G401.6 (cell line): ENCODE results near the gene LHX5.
"Not testable (repeated sequence)": the region's sequence is repeated elsewhere in the genome, so short reads cannot be mapped to it uniquely, and the experiment has no call there.

ENCODE experiments used
- FAIRE-seq: peaks from 2 replicates; lab custom pipeline; 2012; peaks lifted over from hg19 to GRCh38; lab: Jason Lieb, UNC

The LHX5 gene

DNA sequence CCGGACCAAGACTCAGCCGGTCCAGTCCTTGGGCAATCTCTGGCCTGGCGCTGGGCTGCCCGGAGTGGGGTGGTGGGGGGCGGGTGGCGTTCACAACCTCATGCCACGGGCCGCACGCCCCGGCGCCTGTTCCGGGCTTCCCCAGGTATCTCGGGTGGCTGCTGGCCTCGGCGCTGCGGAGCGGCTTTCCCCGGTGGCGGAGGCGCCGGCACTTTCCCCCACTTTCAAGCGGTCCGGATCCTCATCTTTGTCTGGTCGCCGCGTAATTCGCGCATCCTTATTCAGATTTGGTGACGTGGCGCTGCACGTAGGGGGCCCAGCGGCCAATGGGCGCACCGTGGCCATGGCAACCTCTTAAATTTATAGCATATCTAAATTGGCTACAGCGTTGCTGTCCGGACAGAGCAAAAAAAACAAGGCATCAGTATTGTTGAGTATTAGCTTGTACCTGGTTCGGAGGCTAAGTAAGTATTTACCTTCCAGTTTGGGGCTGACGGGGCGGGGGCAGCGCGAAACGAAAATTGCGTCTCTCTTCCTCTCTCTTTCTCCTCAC lies at the start of gene LHX5:
TSS of gene LHX5 (minus strand) at position 253 of the 553 bp plus-strand sequence. CDS start 373 bp downstream, outside the sequence.
- no peak for FAIRE-seq

DNA sequence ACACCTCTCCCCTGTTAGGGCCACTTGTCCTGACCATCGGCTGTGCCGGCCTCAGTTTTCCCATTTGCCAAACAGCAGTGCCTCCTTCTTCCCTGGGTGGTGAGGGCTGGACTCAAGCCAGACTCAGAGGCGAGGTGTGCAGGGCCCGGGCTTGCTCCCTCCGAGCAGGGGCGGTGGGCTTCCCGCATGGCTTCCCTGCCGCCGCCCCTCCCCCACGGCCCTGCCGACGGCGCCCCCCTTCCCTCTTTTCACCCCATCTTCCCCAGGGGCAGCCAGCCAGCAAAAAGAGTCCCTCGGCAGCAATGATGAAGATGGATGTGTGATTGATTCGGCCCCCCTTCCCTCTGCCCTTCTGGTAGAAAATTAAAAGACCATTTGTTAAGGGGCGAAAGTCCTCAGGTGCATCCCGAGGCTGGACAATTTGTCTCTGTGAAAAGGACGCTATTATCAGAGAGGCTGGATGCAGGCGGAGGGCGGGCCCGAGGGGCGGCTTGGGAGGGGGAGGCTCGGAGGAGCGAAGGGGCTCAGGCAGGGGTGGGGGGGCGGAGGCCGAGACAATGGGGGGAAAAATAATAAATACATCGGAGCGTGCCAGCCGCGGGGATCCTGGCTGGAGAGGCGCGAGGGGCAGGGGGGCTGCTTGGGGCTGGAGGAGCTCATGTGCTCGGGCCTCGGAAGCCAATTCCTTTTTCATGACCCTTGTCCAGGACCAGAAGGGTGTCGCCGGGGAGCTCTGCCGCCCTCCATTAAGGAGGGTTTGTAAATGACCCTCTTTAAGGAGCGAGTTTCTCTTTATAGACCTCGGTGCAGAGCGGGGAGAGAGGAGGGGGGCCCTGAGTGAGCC lies 48.0 kb upstream of the LHX5 start:
- FAIRE-seq = no peak

DNA sequence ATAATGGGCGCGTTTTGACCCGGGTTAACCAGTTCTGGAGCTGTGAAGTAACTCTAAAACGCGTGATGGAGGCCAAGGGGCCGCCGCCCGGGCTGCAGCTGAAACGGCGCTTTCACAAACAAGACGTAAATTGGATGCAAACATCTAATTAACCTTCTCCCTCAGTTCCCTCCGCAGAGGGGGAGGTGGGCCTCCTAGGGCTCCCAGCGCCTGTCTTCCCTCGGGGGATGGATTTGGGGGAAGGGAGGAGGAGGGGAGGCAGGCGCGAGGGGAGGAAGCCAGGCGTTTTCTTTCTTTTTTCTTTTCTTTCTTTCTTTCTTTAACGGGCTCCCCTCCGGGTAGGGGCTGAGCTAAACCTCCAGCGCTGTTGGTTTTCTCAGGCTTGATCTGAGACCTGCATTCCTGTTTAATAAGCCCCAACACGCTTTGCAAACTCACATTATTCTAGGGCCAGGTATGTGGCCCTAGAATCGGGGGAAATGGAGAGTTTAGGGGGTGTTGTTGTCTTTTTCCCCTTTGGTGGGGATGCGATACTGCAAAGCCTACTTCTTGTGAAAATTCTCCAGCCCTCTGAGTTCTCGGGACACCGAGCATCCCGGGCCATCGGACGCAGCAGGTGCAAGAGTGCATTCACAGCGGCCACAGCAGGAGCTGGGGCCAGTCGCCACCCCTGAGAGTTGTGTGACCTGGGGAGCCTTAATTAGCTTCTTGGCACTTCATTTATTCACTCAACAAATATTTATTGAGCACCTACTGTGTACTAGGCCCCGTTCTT lies 43.6 kb upstream of the LHX5 start:
- no peak for FAIRE-seq

DNA sequence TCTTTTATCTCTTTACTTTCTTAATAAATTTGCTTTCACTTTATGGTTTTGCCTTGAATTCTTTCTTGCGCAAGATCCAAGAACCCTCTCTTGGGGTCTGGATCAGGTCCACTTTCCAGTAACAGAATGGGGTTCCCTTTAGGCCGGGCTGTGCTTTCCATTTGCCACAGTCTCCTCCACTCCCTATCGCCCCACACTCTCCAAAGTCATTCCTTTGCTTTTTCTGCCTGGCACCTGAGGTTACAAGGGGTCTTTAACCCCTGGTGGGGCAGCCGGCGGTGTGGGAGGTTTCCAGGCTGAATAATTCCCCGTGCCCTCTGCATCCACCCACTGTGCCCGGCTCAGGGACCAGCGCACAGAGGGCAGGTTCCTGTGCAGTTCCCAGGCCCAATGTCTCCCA lies 42.9 kb upstream of the LHX5 start:
- no peak for FAIRE-seq

DNA sequence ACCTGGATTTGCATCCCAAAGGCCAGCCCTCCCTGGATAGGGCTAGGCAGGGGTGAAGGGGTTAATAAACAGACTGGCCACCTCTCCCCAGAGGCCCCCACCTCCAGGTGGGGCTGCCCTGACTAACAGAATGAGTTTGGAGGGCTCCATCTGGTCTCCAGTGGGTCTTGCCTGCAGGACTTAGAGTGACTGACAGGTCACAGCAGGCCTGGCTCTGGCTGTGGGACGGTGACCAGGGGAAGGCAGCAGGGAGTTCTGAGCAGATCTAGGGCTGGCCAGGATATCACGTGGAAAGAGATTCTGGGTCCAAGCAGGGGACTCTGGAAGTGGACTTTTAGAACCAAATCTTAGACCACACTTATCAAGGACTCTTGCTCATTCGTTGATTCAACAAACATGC lies 40.9 kb upstream of the LHX5 start:
- no peak for FAIRE-seq

DNA sequence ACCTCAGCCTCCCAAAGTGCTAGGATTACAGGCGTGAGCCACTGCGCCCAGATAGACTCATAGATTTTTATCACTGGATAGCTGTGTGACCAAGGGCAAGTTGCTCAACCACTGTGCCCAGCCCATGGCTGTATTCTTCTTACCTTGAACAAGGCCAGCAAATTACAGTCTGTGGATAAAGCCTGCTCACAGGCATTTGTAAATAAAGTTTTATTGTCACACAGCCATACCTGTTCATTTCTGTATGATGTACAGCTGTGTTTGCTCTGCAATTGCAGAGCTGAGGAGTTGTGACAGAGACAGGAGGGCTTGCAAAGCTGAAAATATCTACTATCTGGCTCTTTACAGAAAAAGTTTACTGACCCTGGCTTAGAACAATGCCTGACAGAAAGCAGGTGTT lies 35.2 kb upstream of the LHX5 start:
- no peak for FAIRE-seq

DNA sequence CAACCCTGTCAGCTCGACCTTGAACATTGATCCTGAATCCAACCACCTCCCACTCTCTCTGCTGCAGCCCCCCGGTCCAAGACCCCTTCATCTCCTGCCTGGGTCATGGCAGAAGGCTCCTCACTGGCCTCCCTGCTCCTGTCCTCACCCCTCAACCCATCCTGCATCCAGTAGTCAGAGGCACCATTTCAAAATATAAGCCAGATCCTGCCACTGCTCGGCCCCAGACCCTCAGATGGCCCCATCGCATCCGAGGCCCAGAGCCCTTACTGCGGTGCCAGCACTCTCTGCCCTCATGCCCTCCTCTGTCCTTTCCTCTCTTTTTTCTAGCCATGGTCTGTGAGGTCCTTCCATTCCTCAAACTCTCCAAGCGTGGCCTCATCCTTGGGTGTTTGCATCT lies 34.3 kb upstream of the LHX5 start:
- FAIRE-seq = no peak

DNA sequence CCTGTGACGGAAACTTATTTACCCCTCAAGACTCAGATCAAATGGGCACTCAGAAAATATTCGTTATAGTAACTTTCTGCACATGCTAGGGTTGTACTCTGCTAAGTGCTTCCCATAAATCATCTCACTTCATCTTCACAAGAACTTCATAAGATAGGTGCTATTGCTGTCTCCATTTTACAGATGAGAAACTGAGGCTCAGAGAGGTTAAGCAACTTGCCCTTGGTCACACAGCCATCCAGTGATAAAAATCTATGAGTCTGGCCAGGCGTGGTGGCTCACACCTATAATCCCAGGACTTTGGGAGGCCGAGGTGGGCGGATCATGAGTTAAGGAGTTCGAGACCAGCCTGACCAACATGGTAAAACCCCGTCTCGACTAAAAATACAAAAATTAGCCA lies 33.2 kb upstream of the LHX5 start:
- no peak for FAIRE-seq

DNA sequence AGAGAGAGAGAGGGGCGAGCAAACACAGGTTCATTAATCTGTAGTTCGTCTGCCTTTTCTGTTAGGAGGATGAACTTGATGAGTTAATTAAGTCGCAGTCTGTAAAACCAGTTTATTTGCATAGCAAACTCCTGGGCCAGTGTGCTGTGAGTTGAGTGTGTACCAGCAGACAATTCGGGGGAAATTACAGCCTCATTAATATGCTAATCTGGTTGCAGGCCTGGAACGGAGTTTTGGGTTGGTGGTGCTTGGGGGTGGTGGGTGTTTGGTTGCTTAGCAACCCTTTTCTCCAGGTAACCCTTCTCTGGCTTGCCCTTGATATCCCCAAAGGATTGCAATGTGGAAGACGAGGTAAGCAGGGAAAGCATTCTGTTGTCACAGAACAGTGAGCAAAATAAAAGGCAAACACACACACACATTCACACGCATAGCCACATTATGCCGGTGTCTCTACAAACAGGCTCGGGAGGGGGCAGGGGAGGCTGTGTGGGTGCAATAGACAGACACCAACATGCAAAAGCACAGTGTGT lies 29.2 kb upstream of the LHX5 start:
- FAIRE-seq = no peak

DNA sequence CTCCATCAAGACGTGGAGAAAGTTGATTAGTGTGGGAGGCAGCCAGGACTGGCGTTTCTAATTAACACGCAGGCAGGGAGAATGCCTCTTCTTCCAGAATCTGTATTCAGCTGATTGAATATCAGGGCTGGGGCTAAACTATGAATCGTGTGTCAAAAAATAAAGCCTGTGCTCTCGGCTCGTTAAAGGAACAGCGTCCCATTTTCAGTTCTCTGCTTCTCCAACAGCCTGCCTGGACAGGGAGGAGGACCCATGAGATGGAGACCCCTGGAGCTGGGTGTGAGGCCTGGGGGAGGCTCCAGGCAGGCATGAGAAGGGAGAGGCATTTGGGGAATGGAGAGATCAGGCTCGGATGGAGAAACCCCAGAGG lies 28.6 kb upstream of the LHX5 start:
- FAIRE-seq = no peak

DNA sequence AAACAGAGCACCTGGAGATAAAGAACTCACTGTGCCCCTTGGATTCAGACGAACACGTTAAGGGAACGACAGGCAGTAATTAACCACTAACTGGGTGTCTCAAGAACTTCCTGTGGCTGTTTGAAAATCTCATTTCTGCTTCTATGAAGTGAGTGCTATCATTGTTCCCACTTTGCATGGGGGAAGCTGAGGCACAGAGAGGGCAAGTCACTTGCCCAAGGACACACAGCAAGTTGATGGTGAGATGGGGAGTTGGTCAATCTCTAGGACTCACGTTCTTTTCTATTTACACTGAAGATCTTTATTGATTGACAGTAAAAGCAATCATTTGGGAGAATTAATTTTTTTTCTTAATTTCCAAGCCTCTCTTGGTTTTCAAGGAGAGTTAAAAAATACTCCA lies 26.8 kb upstream of the LHX5 start:
- FAIRE-seq = no peak

DNA sequence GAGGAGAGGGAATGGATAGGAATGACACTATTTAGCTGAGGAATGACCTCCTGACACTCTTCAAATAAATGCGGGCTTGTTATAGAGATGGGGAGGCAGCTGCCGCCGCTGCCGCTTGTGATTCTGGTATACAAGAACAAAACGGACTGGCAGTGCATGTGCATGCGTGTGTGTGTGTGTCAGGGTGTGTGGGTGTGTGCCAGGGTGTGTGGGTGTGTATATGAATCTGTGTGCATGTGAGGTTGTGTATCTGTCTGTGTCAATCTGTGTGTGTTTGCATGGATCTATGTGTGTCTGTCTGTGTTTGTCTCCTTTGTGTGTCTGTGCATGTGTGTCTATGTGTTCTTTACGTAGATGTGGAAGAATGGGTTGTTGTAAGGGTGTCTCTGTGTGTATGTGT lies 26.0 kb upstream of the LHX5 start:
- no peak for FAIRE-seq

DNA sequence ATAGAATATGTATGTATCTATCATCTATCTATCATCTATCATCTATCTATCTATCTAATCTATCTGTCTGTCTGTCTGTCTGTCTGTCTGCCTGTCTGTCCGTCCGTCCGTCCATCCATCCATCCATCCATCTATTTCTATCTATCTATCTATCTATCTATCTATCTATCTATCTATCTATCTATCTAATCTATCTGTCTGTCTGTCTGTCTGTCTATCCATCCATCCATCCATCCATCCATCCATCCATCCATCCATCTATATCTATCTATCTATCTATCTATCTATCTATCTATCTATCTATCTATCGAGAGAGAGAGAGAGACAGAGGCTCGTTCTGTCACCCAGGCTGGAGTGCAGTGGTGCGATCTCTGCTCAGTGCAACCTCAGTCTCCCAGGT lies 24.3 kb upstream of the LHX5 start:
- FAIRE-seq = not testable (repeated sequence)

DNA sequence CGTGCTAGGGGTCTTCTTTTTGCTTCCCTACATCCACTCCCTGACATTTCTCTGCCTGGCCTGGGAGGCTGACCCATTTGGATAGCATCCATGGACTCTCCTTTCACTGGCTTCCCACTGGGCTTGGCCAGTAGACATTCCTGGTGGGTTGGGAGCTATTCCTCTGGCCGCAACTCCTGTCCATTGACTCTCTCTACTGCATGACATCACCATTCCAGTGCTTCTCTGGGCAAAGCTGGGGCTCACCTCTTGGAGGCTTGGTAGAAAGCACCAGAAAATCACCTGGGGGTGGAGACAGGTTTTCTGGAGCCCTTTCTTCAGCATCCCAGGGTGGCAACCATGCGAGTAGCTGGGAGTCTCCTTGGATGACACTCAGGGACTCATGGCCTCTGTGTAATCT lies 16.7 kb upstream of the LHX5 start:
- FAIRE-seq = no peak

DNA sequence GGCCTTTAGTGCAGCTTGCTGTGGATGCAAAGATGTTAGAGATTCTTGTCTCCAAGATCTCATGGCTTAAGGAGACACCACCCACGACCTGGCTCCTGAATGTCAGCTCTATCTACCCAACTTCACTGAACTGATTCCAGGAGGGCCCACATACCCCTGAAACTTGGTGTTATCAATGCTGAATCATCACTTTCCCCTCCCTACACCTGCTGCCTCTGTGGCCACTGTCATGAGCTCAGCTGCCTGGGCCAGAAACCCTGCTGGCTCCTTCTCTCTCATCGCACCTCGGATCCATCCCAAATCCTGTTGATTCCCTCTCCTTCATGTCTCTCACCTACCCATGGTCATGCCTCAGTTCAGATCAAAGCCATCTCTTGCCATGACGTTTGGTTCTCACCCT lies 15.1 kb upstream of the LHX5 start:
- FAIRE-seq = no peak

DNA sequence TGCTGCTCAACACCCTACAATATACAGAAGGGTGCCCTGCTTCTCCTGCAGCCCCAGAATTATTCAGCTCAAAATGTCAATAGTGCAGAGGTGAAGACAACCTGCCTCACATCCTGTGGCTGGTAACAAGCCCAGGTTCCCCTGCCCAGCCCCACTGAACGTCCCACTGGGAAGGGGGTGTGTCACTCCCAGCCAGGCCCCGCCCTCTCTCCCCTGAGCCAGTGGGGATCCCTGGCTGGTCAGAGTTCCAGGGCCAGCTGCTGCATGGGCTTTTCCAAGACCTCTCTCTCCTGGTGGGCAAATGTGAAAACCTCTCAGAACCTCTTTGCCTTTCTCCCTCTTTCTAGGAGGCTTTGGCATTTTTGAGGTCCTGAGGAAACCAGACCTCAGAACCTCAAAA lies 13.7 kb upstream of the LHX5 start:
- FAIRE-seq = no peak

DNA sequence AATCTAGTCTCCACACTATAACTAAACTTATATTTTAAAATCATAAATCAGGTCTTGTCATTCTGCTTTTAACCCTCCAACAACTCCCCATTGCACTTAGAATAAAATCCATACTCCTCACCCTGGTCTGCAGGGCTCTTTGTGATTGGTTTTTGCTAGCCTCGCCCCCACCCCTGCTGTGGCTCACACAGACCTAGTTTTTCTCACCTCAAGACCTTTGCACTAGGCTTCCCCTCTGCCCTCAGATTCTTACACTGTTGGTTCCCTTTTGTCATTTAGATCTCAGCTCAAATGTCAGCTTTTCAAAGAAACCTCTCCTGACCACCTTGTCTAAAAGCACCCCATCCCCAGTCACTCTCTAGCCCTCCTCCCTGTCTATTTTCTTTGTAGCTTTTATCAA lies 10.7 kb upstream of the LHX5 start:
- FAIRE-seq = no peak

DNA sequence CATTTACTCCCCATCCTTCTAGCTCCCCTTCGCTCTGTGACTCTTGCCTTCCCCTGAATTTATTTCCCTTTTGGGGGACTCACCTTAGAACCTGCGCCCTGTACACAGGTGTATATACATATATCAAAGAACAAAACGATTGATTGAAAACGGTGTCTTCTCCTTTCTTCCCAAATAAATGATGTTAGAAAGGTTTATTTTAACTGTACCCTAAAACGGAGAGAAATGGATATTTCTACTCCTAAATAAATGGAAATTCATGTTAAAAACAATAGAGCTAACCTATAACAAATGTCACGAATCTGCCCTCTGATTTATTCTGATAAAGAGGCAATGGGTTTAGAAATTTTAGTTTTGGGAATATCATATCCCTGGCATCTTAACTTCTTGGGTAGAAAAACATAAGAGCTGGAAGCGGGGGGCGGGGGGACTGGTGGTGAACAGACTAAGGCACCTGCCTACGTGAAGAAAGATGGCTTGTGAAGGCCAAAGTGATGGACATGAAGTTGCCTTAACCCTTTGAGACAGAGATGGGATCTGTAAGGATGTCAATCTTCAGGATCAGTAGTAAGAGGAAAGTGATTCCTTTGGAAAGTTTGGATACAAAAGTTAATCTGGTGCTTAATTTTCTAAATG lies 8.8 kb upstream of the LHX5 start:
- FAIRE-seq = no peak

DNA sequence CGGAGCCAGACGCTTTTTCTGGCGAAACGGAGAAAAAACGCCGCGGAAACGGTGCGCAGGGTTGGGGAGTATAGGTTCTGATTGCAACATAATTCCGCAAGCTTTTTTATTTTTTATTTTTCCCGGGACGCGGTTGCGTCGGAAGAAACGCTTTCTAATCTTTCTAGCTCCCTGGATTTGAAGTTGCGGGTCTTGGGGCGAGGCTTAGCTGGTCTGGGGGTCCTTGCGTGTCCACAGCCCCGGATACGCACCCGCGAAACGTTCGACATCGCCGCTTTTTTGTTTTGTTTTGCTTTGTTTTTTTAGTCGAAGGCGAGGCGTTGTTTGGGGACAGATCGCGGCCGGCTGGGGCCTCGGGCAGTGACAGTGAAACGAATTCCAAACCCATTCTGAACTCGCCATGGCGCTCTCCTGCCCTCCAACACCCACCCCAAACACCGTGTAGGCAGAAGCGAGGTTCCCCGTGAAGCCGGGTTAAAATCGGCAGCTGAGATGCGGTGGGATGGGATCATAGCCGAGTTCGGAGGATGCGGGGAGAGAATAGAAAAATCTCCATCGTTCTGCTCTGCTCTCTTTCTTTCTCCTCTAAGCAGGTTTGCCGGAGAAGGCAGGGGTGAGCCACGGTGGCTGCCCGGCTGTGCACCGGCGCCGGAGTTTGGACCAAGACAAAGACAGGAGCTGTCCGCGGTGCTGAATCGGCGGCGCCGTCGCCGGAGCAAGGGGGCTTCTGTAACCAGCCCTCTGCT lies 8.1 kb upstream of the LHX5 start:
- FAIRE-seq = no peak

DNA sequence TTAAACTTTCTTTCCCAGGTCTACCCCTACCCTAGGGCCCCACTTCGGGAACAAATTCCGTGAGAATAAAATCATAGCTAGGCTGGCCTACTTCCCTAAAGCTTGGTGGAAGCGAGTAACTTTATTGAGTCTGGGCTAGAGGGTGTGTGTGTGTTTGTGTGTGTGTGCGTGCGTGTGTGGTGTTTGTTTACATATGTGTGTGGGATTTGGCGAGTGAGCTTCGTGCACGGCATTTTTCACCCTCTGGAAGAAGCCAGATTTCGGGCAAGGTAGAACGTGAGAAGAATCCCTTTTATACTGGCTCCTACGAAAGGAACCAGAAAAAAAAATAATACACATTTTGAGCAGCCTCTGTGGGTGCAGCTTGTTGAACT lies 7.5 kb upstream of the LHX5 start:
- no peak for FAIRE-seq

DNA sequence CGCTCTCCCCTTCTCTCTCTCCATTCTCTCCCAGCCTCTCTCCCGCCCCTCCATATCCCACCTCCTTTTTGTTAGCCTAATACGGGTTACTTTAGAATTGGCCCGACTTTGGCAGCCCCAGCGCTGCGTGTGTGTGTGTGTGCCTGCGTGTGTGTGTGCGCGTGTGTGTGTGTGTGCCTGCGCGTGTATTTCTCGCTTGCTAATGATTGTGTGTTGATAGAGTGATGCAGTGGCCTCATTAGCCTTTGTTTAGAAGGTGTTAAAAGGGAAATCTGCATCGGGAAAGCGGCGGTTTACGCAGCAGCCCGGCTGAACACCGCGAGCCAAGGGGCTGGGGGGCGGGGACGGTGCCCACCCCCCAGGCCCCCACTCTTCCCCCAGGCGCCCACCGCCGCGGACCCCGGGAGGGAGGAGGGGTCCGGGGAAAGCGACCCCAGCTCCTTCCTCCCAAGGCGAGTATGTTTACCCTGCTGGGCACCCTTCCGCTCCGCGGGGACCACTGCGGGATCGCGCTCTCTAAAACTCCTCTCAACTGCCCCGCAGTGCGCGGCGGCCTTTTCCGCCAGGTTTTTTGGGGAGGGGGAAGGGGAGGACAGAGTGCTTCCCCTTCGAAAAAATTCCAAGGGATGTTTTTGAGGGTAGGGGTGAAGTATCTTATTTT lies 6.8 kb upstream of the LHX5 start:
- FAIRE-seq = no peak

DNA sequence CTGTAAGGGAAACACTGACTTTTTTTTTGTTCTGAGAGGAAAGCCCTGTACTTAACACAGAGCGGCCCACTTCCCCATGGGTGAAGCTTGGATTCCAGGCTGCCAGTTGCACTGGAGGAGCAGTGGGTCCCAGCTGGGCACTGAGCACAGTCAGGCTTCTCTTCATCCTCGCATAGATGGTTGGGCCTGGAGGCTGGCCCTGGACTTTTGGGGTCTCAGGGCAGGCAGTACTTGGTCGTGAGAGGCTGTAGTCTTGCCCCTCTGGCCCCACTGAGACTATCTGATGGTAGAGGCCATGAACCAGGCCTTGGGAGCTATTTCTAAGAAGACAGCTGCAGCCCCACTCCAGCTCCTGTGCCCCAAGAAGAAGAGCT lies 6.2 kb upstream of the LHX5 start:
- FAIRE-seq = no peak
